Neural cell (in vitro differentiated cells): ENCODE measurements around the gene WSB1. TPM values are rescaled to one million over a fixed set of nuclear protein-coding genes. Genes with fewer than 3 reads are reported as not detected.

Experiments
- H2AFZ ChIP-seq: fragments of 200-600, 300-800 bp; sonication (generic), shearing (Covaris generic); 2 replicates; pipeline ENCODE4 v1.6.0; 2014; ENCODE audit warnings: low read depth, mild to moderate bottlenecking, antibody characterized with exemption, low read length, moderate library complexity
- H3F3A ChIP-seq: fragments of 200-600 bp; shearing (Covaris generic); 2 replicates; pipeline ENCODE4 v1.6.1; 2016; ENCODE audit warnings: mild to moderate bottlenecking, moderate library complexity, mixed read lengths, antibody characterized with exemption, low read length; ENCODE audit not compliant: insufficient read depth, poor library complexity, severe bottlenecking
- H3K27ac ChIP-seq: fragments of 200-600, 300-800 bp; sonication (generic), shearing (Covaris generic); 2 replicates; pipeline ENCODE4 v1.5.1; 2014; ENCODE audit warnings: mild to moderate bottlenecking, low read length, moderate library complexity
- H3K27me3 ChIP-seq: fragments of 300-800, 200-600 bp; sonication (generic), shearing (Covaris generic); 2 replicates; pipeline ENCODE4 v1.6.0; 2014; ENCODE audit warnings: mild to moderate bottlenecking, low read depth, low read length, moderate library complexity; ENCODE audit not compliant: insufficient read depth
- H3K36me3 ChIP-seq: fragments of 300-800, 200-600 bp; sonication (generic), shearing (Covaris generic); 2 replicates; pipeline ENCODE4 v1.5.1; 2014; ENCODE audit warnings: mild to moderate bottlenecking, antibody characterized with exemption, low read length, moderate library complexity; ENCODE audit not compliant: insufficient read depth
- H3K4me2 ChIP-seq: fragments of 300-800, 200-600 bp; sonication (generic), shearing (Covaris generic); 2 replicates; pipeline ENCODE4 v1.6.0; 2014; ENCODE audit warnings: mild to moderate bottlenecking, low read length
- H3K4me3 ChIP-seq: fragments of 300-800, 200-600 bp; sonication (generic), shearing (Covaris generic); 2 replicates; pipeline ENCODE4 v1.5.1; 2014; ENCODE audit warnings: mild to moderate bottlenecking, low read length, moderate library complexity
- H3K79me2 ChIP-seq: fragments of 200-600 bp; shearing (Covaris generic); replicated peaks from 2 replicates; pipeline ENCODE4 v1.6.0; 2014; ENCODE audit warnings: mild to moderate bottlenecking, low read length, moderate library complexity; ENCODE audit not compliant: insufficient read depth
- H3K9ac ChIP-seq: fragments of 300-800, 200-600 bp; sonication (generic), shearing (Covaris generic); 2 replicates; pipeline ENCODE4 v1.6.1; 2016; ENCODE audit warnings: mild to moderate bottlenecking, low read length, mixed read lengths
- H3K9me2 ChIP-seq: fragments of 200-600 bp; shearing (Covaris generic); 2 replicates; pipeline ENCODE4 v1.6.1; 2016; ENCODE audit warnings: mild to moderate bottlenecking, low read length, mixed read lengths; ENCODE audit not compliant: insufficient read depth
- H3K9me3 ChIP-seq: fragments of 200-600, 300-800 bp; sonication (generic), shearing (Covaris generic); 2 replicates; pipeline ENCODE4 v1.6.1; 2016; ENCODE audit warnings: mild to moderate bottlenecking, mixed run types, low read length, moderate library complexity, mixed read lengths
- H4K20me1 ChIP-seq: fragments of 200-600 bp; shearing (Covaris generic); 2 replicates; pipeline ENCODE4 v1.6.1; 2016; ENCODE audit warnings: mild to moderate bottlenecking, mixed run types; ENCODE audit not compliant: insufficient read depth
- EP300 ChIP-seq: fragments of 450-650 bp; conservative IDR thresholded peaks from 2 replicates; pipeline ENCODE4 v1.6.1; 2014; ENCODE audit warnings: antibody characterized with exemption, mild to moderate bottlenecking, moderate library complexity; ENCODE audit not compliant: poor library complexity, severe bottlenecking
- EZH2 ChIP-seq: fragments of 200-600, 300-800 bp; shearing (Covaris generic), sonication (generic); IDR thresholded peaks from 2 replicates; pipeline ENCODE4 v1.6.1; 2014; ENCODE audit warnings: antibody characterized with exemption, low read length, borderline replicate concordance, mild to moderate bottlenecking; ENCODE audit not compliant: insufficient read depth, poor library complexity, severe bottlenecking
- MXI1 ChIP-seq: fragments of 450-650 bp; conservative IDR thresholded peaks from 2 replicates; pipeline ENCODE4 v1.6.1; 2014; ENCODE audit warnings: antibody characterized with exemption, mild to moderate bottlenecking; ENCODE audit not compliant: poor library complexity, severe bottlenecking
- POLR2AphosphoS5 ChIP-seq: IDR thresholded peaks from 2 replicates; pipeline ENCODE4 v1.6.1; 2012
- RAD21 ChIP-seq: fragments of 450-650 bp; conservative IDR thresholded peaks from 2 replicates; pipeline ENCODE4 v1.6.1; 2014; ENCODE audit warnings: antibody characterized with exemption, mild to moderate bottlenecking, moderate library complexity
- REST ChIP-seq: IDR thresholded peaks from 2 replicates; pipeline ENCODE4 v1.6.1; 2012; ENCODE audit warnings: borderline replicate concordance
- SMC3 ChIP-seq: fragments of 450-650 bp; conservative IDR thresholded peaks from 2 replicates; pipeline ENCODE4 v1.6.1; 2014; ENCODE audit warnings: antibody characterized with exemption, mild to moderate bottlenecking, moderate library complexity; ENCODE audit not compliant: poor library complexity
- TAF1 ChIP-seq: IDR thresholded peaks from 2 replicates; pipeline ENCODE4 v1.6.1; 2012; ENCODE audit warnings: low read depth
- polyA plus RNA-seq: library from polyadenylated mRNA; depleted of rRNA; stranded (reverse); fragments of >200 nt; gene quantifications from 2 replicates; pipeline ENCODE4 v1.2.3, GENCODE V29; 2014
- TF ChIP-seq, protein P1 (sequence below): fragments of 450-650 bp; IDR thresholded peaks from 2 replicates; pipeline ENCODE4 v1.5.1; 2014; ENCODE audit warnings: antibody characterized with exemption, mild to moderate bottlenecking, moderate library complexity; ENCODE audit not compliant: poor library complexity, severe bottlenecking

The WSB1 gene
- polyA plus RNA-seq, 1 donor from 2014 or later, result 1,828 TPM

- H3K4me3 ChIP-seq, result peak overlapping the region; percentile 89
- H3K9me3 ChIP-seq, result no peaks in the 10 kb centered on the region
- peak overlapping the region; percentile 68 for H3K4me2 ChIP-seq
- H3K9me2 ChIP-seq, result no peaks in the 10 kb centered on the region
- peak overlapping the region; percentile 86 for H2AFZ ChIP-seq
- peak overlapping the region; percentile 98 for H3K27ac ChIP-seq
- peak overlapping the region; percentile 99 for H3K9ac ChIP-seq
- no peaks in the 10 kb centered on the region for H4K20me1 ChIP-seq
- TF ChIP-seq REST, result no peak
- TF ChIP-seq RAD21, result no peak
- no peak for TF ChIP-seq EP300
- no peak for TF ChIP-seq POLR2AphosphoS5
- no peak for TF ChIP-seq SMC3
- TF ChIP-seq, protein P1, sequence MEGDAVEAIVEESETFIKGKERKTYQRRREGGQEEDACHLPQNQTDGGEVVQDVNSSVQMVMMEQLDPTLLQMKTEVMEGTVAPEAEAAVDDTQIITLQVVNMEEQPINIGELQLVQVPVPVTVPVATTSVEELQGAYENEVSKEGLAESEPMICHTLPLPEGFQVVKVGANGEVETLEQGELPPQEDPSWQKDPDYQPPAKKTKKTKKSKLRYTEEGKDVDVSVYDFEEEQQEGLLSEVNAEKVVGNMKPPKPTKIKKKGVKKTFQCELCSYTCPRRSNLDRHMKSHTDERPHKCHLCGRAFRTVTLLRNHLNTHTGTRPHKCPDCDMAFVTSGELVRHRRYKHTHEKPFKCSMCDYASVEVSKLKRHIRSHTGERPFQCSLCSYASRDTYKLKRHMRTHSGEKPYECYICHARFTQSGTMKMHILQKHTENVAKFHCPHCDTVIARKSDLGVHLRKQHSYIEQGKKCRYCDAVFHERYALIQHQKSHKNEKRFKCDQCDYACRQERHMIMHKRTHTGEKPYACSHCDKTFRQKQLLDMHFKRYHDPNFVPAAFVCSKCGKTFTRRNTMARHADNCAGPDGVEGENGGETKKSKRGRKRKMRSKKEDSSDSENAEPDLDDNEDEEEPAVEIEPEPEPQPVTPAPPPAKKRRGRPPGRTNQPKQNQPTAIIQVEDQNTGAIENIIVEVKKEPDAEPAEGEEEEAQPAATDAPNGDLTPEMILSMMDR, result no peak
- TF ChIP-seq MXI1, result no peak
- no peak for TF ChIP-seq TAF1
- TF ChIP-seq EZH2, result no peak
- H3K79me2 ChIP-seq, result peaks cover 51% of the 10 kb centered on the region
- H3K36me3 ChIP-seq, result no peaks in the 10 kb centered on the region
- H3F3A ChIP-seq, result no peaks in the 10 kb centered on the region
- no peaks in the 10 kb centered on the region for H3K27me3 ChIP-seq
Measured at GRCh38 chr17:27294689-27295630, 1.0 kb downstream of the WSB1 start.

GRCh38 chr17:27295945-27296344 lies 2.0 kb downstream of the WSB1 start:
- no peaks in the 10 kb centered on the region for H3K27me3 ChIP-seq
- no peaks in the 10 kb centered on the region for H4K20me1 ChIP-seq
- no peaks in the 10 kb centered on the region for H3K9me3 ChIP-seq
- H3F3A ChIP-seq, result no peaks in the 10 kb centered on the region
- peak overlapping the region; percentile 75 for H3K4me2 ChIP-seq
- H3K4me3 ChIP-seq, result peak overlapping the region; percentile 89
- H3K79me2 ChIP-seq, result peaks cover 60% of the 10 kb centered on the region
- TF ChIP-seq EP300, result no peak
- TF ChIP-seq POLR2AphosphoS5, result no peak
- TF ChIP-seq TAF1, result no peak
- no peak for TF ChIP-seq REST
- no peak for TF ChIP-seq MXI1
- H3K36me3 ChIP-seq, result no peaks in the 10 kb centered on the region
- H2AFZ ChIP-seq, result no peak overlapping the region
- no peaks in the 10 kb centered on the region for H3K9me2 ChIP-seq
- H3K9ac ChIP-seq, result peak overlapping the region; percentile 10
- H3K27ac ChIP-seq, result no peak overlapping the region
